Left cardiac atrium (tissue), 4 donors: ENCODE results near the gene TEKT5. TPM values are rescaled to one million over a fixed set of nuclear protein-coding genes. Genes with fewer than 3 reads are reported as not detected.
A peak's percentile ranks its signal among the peaks of the same experiment; 100 is the strongest.
"Not testable (repeated sequence)": the region's sequence is repeated elsewhere in the genome, so short reads cannot be mapped to it uniquely, and the experiment has no call there.

ENCODE experiments used
- ATAC-seq, 2 donors: fragments of 200-7000 bp; cut with Tn5 transposase; one replicate each; pipeline ENCODE4 v1.9.1; 2020; ENCODE audit warnings: mild to moderate bottlenecking in 2 of 2, moderate library complexity in 2 of 2
- DNase-seq: peaks from one replicate; pipeline ENCODE4 v3.0.0-alpha.2; 2020
- intact Hi-C, 2 donors: fragments of 100-400 bp; cut with DNase I; formaldehyde crosslinking; loops; one replicate each; pipeline versions ENCODE4 v1.14.1 to v1.15.1; 2022 to 2023
- long read RNA-seq: library from polyadenylated mRNA; unstranded; transcript quantifications from one replicate; pipeline ENCODE4 v2.0.0, GENCODE V29; 2021
- total RNA-seq, 2 donors: library from RNA; stranded (reverse); fragmentation: NEBNext Ultra II Directional; extraction: Animal tissue kit (Norgen Biotek cat#: 25700); gene quantifications; one replicate each; pipeline ENCODE4 v1.2.1, GENCODE V29; 2021
- donor health status: DM: no; HTN: yes; CAD: no.
- donor health status: DM: no; HTN: yes; CAD: no; lungs with severe emphysema.
- donor health status: DM: yes; HTN: yes; CAD: no.
- donor health status: Dilated cardiomyopathy.

The TEKT5 gene
- under 1 TPM in 1 of 2 donors, not detected in 1; 0.52 TPM for total RNA-seq
- long read RNA-seq: 0 reads

DNA sequence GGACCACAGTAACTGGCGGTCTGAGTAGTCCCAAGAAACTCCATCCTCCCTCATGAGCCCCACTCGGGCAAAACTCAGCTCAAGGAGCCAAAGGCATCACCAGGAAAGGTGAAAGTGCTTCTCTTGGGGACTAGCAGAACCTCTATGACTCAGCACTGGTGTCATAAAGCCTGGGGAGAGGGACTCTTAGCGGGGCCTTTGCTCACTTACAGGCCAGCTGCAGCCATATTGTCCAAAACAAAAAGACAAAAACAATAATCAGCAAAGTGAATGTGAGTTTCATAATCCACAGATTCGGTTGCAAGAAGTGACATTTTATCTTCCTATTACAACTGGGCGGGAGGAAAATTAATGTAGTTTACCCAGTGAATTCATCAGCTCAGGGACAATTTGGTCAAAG lies at the start of gene TEKT5:
TSS of gene TEKT5 (minus strand) at position 101 of the 400 bp plus-strand sequence. CDS start at position 44, 57 bp downstream.
- intact Hi-C loops: no loop called here
- ATAC-seq: no peak
- no peak for DNase-seq

DNA sequence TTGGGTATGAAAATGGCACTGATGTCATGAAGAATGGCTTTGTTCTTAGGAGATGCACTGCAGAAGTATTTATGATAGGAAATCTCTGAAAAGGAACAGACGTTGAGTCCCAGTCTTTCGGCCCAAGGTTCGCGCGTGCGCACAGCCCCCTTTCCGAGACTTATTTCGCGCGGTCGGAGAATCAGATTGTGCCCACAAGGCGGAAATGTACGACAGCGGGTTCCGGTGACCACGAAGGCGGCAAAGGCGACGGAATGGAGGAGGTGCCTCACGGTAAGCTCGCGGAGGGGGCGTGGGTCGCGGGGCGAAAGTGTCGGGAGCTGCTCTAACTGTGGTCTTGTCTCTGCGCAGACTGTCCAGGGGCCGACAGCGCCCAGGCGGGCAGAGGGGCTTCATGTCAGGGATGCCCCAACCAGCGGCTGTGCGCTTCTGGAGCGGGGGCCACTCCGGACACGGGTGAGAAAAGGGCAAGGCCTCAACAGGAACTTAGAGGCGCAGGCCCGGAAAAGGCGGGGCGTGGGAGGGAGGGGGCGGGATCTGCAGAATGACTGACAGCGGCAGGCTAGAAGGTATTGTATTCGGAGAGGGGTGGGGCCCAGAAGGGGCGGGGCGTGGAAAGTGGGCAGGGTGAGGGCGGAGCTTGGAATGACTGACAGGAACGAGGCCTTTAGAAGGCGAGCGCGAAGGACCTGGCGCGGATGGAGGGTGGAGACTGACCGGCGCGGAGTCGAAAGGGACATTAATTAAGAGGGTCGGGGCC lies 49.1 kb upstream of the TEKT5 start, which contains the start of gene NUBP1:
TSS of gene NUBP1 (plus strand) at position 233 of the 760 bp plus-strand sequence. CDS start at position 255, 22 bp downstream.
- ATAC-seq (peak; percentile 97 to 98), DNase-seq (peak; percentile 97)
- intact Hi-C loops: loop anchor here in 1 of 2 donors (2.0 kb wide), 1 partner anchor 177 kb away; no protein-coding TSS in a partner anchor

DNA sequence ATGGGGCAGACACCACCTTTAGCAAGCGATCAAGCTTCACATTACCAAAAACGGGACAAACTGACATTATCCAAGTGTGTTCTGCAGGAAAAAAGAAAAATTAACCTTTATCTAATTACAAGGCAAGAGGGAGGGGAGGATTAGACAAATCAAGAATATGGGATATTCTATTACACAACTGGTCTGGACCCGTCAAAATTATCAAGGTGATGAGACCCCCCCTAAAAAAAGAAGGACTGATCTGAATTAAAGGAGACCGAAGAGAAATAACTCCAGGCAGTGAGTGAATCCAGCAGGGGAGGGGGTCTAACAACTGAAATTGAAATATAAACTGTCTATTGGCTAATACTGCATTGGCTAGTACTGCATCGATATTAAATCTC lies 48.5 kb upstream of the TEKT5 start:
- ATAC-seq (no peak), DNase-seq (no peak)
- intact Hi-C loops: no loop called here

DNA sequence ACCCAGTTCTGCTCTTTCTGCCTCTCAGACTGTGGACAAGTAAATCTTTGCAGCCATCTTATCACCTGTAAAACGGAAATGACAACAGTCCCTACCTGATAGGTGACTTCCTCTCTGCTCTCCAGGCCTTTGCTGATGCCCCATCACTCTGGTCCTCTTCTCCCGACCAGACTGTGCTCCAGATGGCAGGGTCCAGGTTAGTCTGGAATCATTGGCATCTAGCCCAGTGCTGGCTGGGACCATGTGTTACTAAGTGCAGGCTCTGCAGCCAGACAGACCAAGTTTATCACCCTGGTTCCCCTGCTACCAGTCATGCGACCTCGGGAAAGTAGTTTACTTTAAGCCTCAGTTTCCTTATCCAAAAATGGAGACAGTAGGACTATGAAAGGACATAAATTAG lies 47.1 kb upstream of the TEKT5 start:
- intact Hi-C loops: no loop called here
- ATAC-seq (no peak), DNase-seq (peak; percentile 68)

DNA sequence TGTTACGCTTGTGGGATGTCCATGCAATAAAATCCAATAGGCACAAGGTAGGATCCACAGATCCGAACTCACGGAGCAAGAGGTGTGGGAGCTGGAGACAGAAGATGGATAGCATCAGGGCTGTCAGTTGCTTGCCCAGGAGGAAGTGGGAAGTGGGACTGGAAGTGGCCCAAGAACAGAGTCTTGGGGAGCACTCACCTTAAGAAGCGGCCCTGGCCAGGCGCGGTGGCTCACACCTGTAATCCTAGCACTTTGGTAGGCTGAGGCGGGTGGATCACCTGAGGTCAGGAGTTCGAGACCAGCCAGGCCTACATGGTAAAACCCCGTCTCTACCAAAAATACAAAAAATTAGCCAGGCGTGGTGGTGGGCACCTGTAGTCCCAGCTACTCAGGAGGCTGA lies 46.5 kb upstream of the TEKT5 start:
- ATAC-seq, DNase-seq, intact Hi-C loops: not testable (repeated sequence)

DNA sequence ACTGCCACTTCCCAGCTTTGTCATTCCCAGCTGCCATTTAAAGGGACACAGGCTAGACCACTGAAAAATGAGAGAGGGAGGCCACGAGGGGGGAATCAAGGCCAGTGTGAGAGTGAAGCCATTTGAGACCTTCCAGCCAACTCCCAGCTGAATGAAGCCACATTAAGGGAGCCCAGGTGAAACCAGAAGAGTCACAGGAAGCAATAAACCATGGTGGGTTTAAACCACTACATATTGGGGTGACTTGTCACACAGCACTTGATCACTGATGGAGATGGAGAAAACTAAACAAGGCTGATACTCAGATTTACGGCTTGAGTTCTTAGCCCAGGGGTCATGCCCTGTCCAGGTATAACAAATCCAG lies 46.1 kb upstream of the TEKT5 start:
- intact Hi-C loops: no loop called here
- DNase-seq (no peak), ATAC-seq (no peak)

DNA sequence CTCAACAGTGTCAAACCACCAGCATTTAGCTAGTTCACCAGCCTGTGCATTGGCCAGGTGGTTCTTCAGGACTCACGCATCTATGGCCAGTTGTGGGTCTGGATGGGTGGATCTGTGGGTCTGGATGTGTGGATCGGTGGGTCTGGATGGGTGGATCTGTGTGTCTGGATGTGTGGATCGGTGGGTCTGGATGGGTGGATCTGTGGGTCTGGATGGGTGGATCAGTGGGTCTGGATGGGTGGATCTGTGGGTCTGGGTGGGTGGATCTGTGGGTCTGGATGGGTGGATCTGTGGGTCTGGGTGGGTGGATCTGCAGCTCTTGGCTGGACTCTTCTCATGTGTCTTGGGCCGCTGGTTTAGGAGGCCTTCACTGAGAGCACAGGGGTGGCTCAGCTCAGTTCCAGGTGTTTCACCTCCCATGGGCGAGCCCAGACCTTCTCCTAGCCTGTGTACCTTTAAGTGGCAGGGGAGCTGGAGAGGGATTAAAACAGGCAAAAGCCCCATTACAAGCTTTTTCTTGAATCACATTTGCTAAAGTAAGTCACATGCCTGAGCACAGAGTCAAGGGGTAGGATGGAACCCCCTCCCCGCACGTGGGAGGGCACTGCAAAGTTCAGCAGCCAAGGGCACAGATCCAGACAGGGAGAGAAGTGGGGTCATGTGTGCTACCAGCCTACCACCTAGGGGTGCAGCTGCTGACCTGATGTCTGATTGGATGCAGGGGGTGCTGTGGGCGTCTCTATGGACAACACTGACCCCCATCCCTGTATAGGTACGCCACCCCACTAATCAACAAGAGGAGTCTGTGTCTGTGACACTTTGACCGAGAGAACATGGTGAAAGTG lies 45.5 kb upstream of the TEKT5 start:
- intact Hi-C loops: loop anchor here (5.0 to 10.0 kb wide), 3 partner anchors 163 to 485 kb away; no protein-coding TSS in a partner anchor
- ATAC-seq (no peak), DNase-seq (no peak)

DNA sequence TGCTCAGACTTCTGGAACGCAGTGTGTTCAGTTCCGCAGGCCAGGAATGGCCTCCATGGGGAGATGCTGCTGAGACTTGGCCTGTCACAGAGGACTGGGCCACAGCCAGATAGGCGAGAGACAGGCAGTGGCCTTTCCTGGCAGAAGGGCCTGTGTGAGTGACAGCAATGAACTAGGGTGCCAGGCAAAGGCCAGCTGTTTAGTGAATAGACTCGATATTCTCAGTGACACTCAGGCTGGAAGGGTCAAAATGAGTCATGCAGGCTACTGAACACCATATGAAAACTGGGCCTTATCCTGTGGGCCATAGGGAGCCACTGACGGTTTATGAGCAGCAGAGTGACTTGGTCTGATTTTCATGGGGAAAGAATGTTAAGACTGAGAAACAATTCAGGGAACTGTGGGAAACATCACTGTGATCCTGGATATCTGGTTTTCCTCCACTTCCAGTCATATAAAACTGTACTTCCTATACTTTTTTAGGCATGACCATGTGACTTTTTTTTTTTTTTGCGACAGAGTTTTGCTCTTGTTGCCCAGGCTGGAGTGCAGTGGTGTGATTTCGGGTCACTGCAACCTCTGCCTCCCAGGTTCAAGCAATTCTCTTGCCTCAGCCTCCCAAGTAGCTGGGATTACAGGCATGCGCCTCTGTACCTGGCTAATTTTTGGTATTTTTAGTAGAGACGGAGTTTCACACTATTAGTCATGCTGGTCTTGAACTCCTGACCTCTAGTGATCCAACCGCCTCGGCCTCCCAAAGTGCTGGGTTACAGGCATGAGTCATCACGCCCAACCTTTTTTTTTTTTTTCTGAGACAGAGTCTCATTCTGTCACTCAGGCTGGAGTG lies 43.7 kb upstream of the TEKT5 start:
- DNase-seq (peak; percentile 87), ATAC-seq (peak; percentile 86 to 88)
- intact Hi-C loops: loop anchor here (5.0 to 10.0 kb wide), 3 partner anchors 161 to 484 kb away; no protein-coding TSS in a partner anchor

DNA sequence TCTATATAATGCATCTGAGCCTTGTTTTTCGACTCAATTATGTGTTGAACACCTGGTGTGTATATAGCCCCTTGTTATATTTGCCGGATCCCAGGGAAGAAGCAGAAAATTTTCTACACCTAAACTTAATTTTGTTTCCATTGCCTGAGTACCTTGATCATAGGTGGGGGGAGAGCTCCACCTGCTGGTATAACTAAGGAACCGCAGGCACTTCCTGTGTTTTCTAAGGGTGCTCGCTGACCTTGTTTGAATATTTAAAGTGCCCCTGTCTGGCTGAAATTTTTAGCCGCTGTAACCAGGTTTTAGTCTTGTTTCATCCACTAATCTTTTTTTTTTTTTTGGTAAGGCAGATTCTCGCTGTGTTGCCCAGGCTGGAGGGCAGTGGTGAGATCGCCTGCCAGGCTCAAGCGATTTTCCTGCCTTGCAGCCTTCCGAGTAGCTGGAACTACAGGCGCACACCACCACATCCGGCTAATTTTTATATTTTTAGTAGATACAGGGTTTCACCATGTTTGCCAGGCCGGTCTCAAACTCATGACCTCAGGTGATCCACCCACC lies 42.4 kb upstream of the TEKT5 start:
- ATAC-seq (peak; percentile 62 to 68), DNase-seq (no peak)
- intact Hi-C loops: loop anchor here (2.0 to 10.0 kb wide), 5 partner anchors 160 to 482 kb away; no protein-coding TSS in a partner anchor

DNA sequence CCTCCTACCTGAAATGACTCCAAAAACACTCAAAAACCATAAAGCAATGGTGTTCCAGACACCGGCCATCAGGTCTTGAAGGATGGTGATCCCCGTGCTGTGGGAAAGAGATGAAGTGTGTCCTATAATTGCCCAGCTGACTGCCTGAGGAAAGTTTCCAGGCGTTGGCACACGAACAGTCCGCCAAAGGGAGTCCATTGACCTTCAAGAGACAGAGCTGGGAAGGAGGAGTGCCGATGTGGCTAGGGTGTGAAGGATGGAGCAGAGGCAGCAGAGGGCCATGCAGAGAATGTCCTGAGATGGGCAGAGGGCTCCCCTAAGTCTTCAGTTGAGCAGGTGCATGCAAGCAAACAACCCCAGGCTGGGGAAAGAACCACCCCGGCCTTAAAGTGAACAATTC lies 37.1 kb upstream of the TEKT5 start:
- DNase-seq: no peak
- intact Hi-C loops: loop anchor here (10.0 kb wide), 2 partner anchors 417 to 477 kb away; no protein-coding TSS in a partner anchor
- no peak for ATAC-seq

DNA sequence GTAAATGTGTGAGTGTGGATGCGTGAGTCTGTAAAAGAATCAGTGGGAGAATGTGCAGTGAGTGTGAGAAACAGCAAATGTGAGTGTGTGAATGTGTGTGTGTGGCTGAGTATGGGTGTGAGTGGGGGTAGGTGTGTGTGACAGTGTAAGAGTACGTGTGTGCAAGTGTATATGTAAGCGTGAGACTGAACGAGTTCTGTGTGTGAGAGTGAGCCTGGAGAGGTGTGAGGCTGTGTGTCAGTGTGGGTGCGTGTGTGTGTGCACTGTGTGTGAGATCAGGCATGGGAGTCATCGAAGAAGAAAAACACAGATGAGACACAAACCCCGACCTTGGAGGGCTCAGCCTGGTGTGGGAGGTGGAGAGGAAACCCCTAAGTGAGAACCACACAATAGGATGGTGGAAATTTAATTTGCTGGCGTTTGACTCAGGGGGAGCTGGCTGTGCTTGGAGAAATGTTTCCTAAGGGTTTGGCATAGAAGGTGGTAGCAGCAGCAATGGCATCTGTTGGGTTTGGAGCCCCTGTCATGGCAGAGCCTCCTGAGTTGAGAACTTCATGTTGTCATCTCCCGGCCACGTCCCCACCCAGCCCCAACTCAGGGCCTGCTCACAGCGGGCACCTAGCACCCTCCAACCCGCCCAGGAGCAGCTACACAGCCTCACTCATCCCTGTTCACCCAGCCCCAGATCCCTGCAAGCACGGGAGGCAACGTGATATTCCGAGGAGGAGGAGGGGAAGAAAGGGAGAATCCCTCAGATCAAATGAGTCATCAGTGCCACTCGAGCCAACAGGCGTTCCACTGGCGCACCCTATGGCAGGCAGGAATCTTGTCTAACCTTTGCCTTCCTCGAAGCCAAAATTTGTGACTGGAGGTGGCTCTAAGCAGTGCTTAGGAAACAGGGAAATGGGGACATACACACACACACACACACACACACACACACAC lies 34.6 kb upstream of the TEKT5 start:
- DNase-seq (no peak), ATAC-seq (peak; percentile 47 to 93)
- intact Hi-C loops: loop anchor here (10.0 kb wide), 2 partner anchors 415 to 475 kb away; no protein-coding TSS in a partner anchor

DNA sequence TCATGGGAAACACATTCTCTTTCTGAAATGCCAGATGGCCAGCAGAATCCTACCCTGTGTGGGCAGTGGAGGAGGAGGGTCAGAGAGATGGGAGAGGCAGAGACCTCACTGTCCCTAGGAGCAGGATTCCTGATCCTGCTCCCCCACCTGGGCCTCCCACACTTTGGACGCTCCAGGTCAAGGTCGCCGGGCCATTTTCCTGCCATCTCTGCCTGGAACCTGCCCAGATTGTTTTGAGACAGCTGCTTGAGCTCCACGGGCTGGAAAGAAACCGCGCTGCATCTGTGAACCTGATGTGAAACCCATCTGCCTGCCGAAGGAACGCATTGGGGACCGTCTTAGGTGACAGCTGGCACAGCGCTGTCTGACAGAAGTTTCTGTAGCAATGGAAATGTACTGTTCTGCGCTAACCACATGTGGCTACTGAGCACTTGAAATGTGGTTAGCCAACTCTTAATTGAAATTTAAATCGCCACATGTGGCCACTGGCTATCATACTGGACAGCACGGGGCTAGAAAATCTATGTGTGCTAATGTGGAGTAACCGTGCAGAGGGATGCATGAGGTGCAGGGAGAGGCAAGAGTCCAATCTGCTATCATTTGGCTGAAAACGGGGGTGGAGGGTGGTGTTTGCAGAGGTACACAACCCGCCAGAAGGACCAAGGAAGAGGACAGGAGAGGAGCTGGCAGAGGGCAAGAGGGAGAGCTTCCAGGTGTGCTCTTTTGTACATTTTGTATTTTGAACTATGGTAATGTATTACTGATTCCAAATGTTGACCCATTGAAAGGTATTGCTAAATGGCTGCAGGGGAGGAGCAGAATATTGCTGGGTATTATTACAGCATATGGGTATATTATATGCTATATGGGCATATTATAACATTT lies 33.5 kb upstream of the TEKT5 start:
- no peak for ATAC-seq
- intact Hi-C loops: no loop called here
- no peak for DNase-seq

DNA sequence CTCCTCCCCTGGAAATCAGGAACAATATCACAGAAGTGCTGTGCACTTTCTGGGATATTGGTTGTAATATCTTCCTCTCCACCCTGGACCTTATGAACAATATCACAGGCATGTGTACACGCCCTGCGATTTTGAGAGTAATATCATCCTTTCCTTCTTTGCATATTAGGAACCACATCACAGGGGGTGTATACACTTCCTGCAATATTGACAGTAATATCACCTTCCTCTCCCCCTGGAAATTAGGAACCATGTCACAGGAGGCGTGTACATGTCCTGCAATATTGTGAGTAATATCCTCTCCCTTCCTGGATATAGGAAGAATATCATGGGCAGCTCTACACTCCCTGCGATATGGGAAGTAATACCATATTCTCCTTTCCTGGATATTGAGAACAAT lies 14.2 kb upstream of the TEKT5 start:
- DNase-seq (no peak), ATAC-seq (no peak)
- intact Hi-C loops: no loop called here

DNA sequence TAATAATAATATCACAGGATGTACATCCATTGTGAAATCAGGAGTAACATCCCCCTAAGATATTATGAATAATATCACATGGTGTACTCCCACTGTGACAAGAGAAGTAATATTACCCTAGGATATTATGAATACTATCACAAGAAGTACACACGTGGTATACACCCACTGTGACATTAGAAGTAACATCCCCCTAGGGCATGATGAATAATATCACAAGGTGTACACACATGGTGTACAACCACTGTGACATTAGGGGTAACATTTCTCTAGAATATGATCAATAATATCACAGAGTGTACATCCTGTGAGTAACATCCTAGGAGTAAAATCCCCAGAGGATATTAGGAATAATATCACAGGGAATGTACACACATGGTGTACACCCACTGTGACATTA lies 5.0 kb upstream of the TEKT5 start:
- no peak for ATAC-seq
- DNase-seq: no peak
- intact Hi-C loops: no loop called here

DNA sequence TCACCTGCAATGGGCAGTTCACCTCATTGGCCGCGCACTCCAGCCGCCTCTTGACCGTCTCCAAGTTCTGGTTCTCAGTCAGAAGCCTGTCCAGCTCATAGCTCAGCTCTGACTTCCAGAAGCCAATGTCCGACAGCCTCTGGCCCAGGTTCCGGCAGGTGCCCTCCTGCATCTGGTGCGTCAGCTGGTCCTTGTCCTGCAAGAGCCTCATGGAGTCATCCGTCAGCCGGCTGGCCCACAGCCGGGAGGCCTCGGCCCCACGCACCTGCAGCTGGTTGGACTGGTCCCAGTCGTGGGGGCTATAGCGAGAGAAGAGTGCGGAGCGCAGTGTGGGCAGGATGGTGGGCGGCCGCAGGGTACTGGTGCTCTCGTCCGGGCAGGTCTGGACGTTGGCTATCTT lies 424 bp downstream of the TEKT5 start:
- DNase-seq (no peak), ATAC-seq (no peak)
- intact Hi-C loops: no loop called here

DNA sequence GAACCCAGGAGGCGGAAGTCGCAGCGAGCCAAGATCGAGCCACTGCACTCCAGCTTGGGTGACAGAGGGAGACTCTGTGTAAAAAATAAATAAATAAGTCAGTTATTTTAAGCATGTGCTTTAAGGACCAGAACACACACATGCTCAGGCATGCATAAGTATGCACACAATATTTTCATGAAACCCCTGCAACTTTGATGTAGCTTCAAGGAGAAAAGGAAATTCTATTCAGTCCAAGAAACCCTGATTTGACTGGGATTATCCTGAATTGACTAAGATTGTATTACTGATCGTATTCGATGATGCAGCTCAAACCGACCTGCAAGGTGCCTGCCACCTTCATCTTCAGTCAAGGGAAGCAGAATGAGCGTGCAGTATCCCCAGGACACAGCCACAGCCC lies 841 bp downstream of the TEKT5 start:
- ATAC-seq (no peak), DNase-seq (no peak)
- intact Hi-C loops: no loop called here

DNA sequence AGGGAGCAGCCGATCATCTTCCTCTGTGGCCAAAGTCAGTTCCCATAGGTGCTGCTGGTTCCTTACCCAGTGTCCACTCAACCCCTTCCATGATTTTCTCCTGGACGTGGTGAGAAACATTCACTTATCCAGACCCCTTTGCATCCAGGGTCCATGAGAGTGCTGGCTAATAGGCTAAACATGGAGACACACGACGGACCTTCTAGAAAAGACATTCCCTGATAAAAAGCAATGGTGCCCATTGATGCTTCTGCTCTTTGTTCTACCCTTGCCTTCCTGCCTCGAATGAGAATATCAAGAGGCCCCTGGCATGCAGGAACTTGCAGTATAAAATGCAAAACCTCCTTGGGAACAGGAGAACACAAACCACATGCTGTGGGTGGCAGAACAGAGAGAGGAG lies 2.3 kb downstream of the TEKT5 start:
- no peak for ATAC-seq
- intact Hi-C loops: no loop called here
- DNase-seq: no peak
